Neural cell (in vitro differentiated cells): Measurements from ENCODE around the gene CREB3L1. TPM values are rescaled to one million over a fixed set of nuclear protein-coding genes. Genes with fewer than 3 reads are reported as not detected.
A peak's percentile ranks its signal among the peaks of the same experiment; 100 is the strongest.
"Not testable (repeated sequence)": the region's sequence is repeated elsewhere in the genome, so short reads cannot be mapped to it uniquely, and the experiment has no call there.

Experiments used
- H2AFZ ChIP-seq: fragments of 200-600, 300-800 bp; sonication (generic), shearing (Covaris generic); 2 replicates; pipeline ENCODE4 v1.6.0; 2014; ENCODE audit warnings: low read depth, mild to moderate bottlenecking, antibody characterized with exemption, low read length, moderate library complexity
- H3F3A ChIP-seq: fragments of 200-600 bp; shearing (Covaris generic); 2 replicates; pipeline ENCODE4 v1.6.1; 2016; ENCODE audit warnings: mild to moderate bottlenecking, moderate library complexity, mixed read lengths, antibody characterized with exemption, low read length; ENCODE audit not compliant: insufficient read depth, poor library complexity, severe bottlenecking
- H3K27ac ChIP-seq: fragments of 200-600, 300-800 bp; sonication (generic), shearing (Covaris generic); 2 replicates; pipeline ENCODE4 v1.5.1; 2014; ENCODE audit warnings: mild to moderate bottlenecking, low read length, moderate library complexity
- H3K27me3 ChIP-seq: fragments of 300-800, 200-600 bp; sonication (generic), shearing (Covaris generic); 2 replicates; pipeline ENCODE4 v1.6.0; 2014; ENCODE audit warnings: mild to moderate bottlenecking, low read depth, low read length, moderate library complexity; ENCODE audit not compliant: insufficient read depth
- H3K36me3 ChIP-seq: fragments of 300-800, 200-600 bp; sonication (generic), shearing (Covaris generic); 2 replicates; pipeline ENCODE4 v1.5.1; 2014; ENCODE audit warnings: mild to moderate bottlenecking, antibody characterized with exemption, low read length, moderate library complexity; ENCODE audit not compliant: insufficient read depth
- H3K4me2 ChIP-seq: fragments of 300-800, 200-600 bp; sonication (generic), shearing (Covaris generic); 2 replicates; pipeline ENCODE4 v1.6.0; 2014; ENCODE audit warnings: mild to moderate bottlenecking, low read length
- H3K4me3 ChIP-seq: fragments of 300-800, 200-600 bp; sonication (generic), shearing (Covaris generic); 2 replicates; pipeline ENCODE4 v1.5.1; 2014; ENCODE audit warnings: mild to moderate bottlenecking, low read length, moderate library complexity
- H3K79me2 ChIP-seq: fragments of 200-600 bp; shearing (Covaris generic); replicated peaks from 2 replicates; pipeline ENCODE4 v1.6.0; 2014; ENCODE audit warnings: mild to moderate bottlenecking, low read length, moderate library complexity; ENCODE audit not compliant: insufficient read depth
- H3K9ac ChIP-seq: fragments of 300-800, 200-600 bp; sonication (generic), shearing (Covaris generic); 2 replicates; pipeline ENCODE4 v1.6.1; 2016; ENCODE audit warnings: mild to moderate bottlenecking, low read length, mixed read lengths
- H3K9me2 ChIP-seq: fragments of 200-600 bp; shearing (Covaris generic); 2 replicates; pipeline ENCODE4 v1.6.1; 2016; ENCODE audit warnings: mild to moderate bottlenecking, low read length, mixed read lengths; ENCODE audit not compliant: insufficient read depth
- H3K9me3 ChIP-seq: fragments of 200-600, 300-800 bp; sonication (generic), shearing (Covaris generic); 2 replicates; pipeline ENCODE4 v1.6.1; 2016; ENCODE audit warnings: mild to moderate bottlenecking, mixed run types, low read length, moderate library complexity, mixed read lengths
- H4K20me1 ChIP-seq: fragments of 200-600 bp; shearing (Covaris generic); 2 replicates; pipeline ENCODE4 v1.6.1; 2016; ENCODE audit warnings: mild to moderate bottlenecking, mixed run types; ENCODE audit not compliant: insufficient read depth
- EP300 ChIP-seq: fragments of 450-650 bp; conservative IDR thresholded peaks from 2 replicates; pipeline ENCODE4 v1.6.1; 2014; ENCODE audit warnings: antibody characterized with exemption, mild to moderate bottlenecking, moderate library complexity; ENCODE audit not compliant: poor library complexity, severe bottlenecking
- MXI1 ChIP-seq: fragments of 450-650 bp; conservative IDR thresholded peaks from 2 replicates; pipeline ENCODE4 v1.6.1; 2014; ENCODE audit warnings: antibody characterized with exemption, mild to moderate bottlenecking; ENCODE audit not compliant: poor library complexity, severe bottlenecking
- POLR2AphosphoS5 ChIP-seq: IDR thresholded peaks from 2 replicates; pipeline ENCODE4 v1.6.1; 2012
- RAD21 ChIP-seq: fragments of 450-650 bp; conservative IDR thresholded peaks from 2 replicates; pipeline ENCODE4 v1.6.1; 2014; ENCODE audit warnings: antibody characterized with exemption, mild to moderate bottlenecking, moderate library complexity
- SMC3 ChIP-seq: fragments of 450-650 bp; conservative IDR thresholded peaks from 2 replicates; pipeline ENCODE4 v1.6.1; 2014; ENCODE audit warnings: antibody characterized with exemption, mild to moderate bottlenecking, moderate library complexity; ENCODE audit not compliant: poor library complexity
- TAF1 ChIP-seq: IDR thresholded peaks from 2 replicates; pipeline ENCODE4 v1.6.1; 2012; ENCODE audit warnings: low read depth
- polyA plus RNA-seq: library from polyadenylated mRNA; depleted of rRNA; stranded (reverse); fragments of >200 nt; gene quantifications from 2 replicates; pipeline ENCODE4 v1.2.3, GENCODE V29; 2014
- TF ChIP-seq, protein P1 (sequence below): fragments of 450-650 bp; IDR thresholded peaks from 2 replicates; pipeline ENCODE4 v1.5.1; 2014; ENCODE audit warnings: antibody characterized with exemption, mild to moderate bottlenecking, moderate library complexity; ENCODE audit not compliant: poor library complexity, severe bottlenecking

Gene CREB3L1
- polyA plus RNA-seq, 1 donor from 2014 or later: not detected

GRCh38 chr11:46256540-46257001, 20.9 kb upstream of the CREB3L1 start:
- H3K27me3 ChIP-seq: no peaks in the 10 kb centered on the region
- H3K36me3 ChIP-seq: no peaks in the 10 kb centered on the region
- no peak overlapping the region for H3K9ac ChIP-seq
- no peaks in the 10 kb centered on the region for H4K20me1 ChIP-seq
- no peak overlapping the region for H3K27ac ChIP-seq
- H3K4me2 ChIP-seq: no peak overlapping the region
- H3K79me2 ChIP-seq: no peaks in the 10 kb centered on the region
- H3K9me3 ChIP-seq: no peaks in the 10 kb centered on the region
- no peaks in the 10 kb centered on the region for H3K9me2 ChIP-seq
- H3F3A ChIP-seq: no peaks in the 10 kb centered on the region
- TF ChIP-seq SMC3: no peak
- no peak for TF ChIP-seq EP300
- no peak for TF ChIP-seq RAD21
- TF ChIP-seq, protein P1, sequence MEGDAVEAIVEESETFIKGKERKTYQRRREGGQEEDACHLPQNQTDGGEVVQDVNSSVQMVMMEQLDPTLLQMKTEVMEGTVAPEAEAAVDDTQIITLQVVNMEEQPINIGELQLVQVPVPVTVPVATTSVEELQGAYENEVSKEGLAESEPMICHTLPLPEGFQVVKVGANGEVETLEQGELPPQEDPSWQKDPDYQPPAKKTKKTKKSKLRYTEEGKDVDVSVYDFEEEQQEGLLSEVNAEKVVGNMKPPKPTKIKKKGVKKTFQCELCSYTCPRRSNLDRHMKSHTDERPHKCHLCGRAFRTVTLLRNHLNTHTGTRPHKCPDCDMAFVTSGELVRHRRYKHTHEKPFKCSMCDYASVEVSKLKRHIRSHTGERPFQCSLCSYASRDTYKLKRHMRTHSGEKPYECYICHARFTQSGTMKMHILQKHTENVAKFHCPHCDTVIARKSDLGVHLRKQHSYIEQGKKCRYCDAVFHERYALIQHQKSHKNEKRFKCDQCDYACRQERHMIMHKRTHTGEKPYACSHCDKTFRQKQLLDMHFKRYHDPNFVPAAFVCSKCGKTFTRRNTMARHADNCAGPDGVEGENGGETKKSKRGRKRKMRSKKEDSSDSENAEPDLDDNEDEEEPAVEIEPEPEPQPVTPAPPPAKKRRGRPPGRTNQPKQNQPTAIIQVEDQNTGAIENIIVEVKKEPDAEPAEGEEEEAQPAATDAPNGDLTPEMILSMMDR: no peak
- H3K4me3 ChIP-seq: no peak overlapping the region
- H2AFZ ChIP-seq: no peak overlapping the region

- H3K9me2 ChIP-seq, H2AFZ ChIP-seq, H3F3A ChIP-seq, H4K20me1 ChIP-seq, H3K4me2 ChIP-seq, H3K27me3 ChIP-seq, H3K4me3 ChIP-seq, H3K9me3 ChIP-seq, H3K36me3 ChIP-seq, H3K27ac ChIP-seq, H3K9ac ChIP-seq, H3K79me2 ChIP-seq: not testable (repeated sequence)
These were observed 18.1 kb upstream of the CREB3L1 start for GRCh38 chr11:46259347-46259746.

GRCh38 chr11:46259971-46260560, 17.4 kb upstream of the CREB3L1 start:
- Histone ChIP-seq H3K9me2 (no peaks in the 10 kb centered on the region), H3K4me3 (no peak overlapping the region), H3K79me2 (no peaks in the 10 kb centered on the region), H3F3A (no peaks in the 10 kb centered on the region), H3K9me3 (no peaks in the 10 kb centered on the region), H2AFZ (no peak overlapping the region), H3K4me2 (no peak overlapping the region), H3K27me3 (no peaks in the 10 kb centered on the region), H3K9ac (peak overlapping the region; percentile 3), H4K20me1 (no peaks in the 10 kb centered on the region), H3K27ac (peak overlapping the region; percentile 49), H3K36me3 (no peaks in the 10 kb centered on the region)
- TF ChIP-seq MXI1: no peak
- TF ChIP-seq TAF1: no peak
- TF ChIP-seq, protein P1: no peak
- no peak for TF ChIP-seq POLR2AphosphoS5
